Astrocyte (in vitro differentiated cells and primary cell): ENCODE data around the gene PRMT6. TPM values are rescaled to one million over a fixed set of nuclear protein-coding genes. Genes with fewer than 3 reads are reported as not detected.
"Not testable (repeated sequence)": the region's sequence is repeated elsewhere in the genome, so short reads cannot be mapped to it uniquely, and the experiment has no call there.

Experiments
- DNase-seq: peaks from one replicate; pipeline ENCODE4 v3.0.0-alpha.2; 2010; ENCODE audit warnings: low read depth
- FAIRE-seq: peaks from 2 replicates; lab custom pipeline; 2011; peaks lifted over from hg19 to GRCh38; lab: Jason Lieb, UNC
- H2AFZ ChIP-seq: 2 replicates; pipeline ENCODE4 v1.6.0; 2012; ENCODE audit warnings: low read depth, low read length, inconsistent platforms
- H3K27ac ChIP-seq: 2 replicates; pipeline ENCODE4 v1.5.1; 2011; ENCODE audit warnings: low read depth, low read length, inconsistent platforms
- H3K27me3 ChIP-seq: 2 replicates; pipeline ENCODE4 v1.6.0; 2011; ENCODE audit warnings: low read length, inconsistent platforms; ENCODE audit not compliant: insufficient read depth
- H3K36me3 ChIP-seq: 2 replicates; pipeline ENCODE4 v1.5.1; 2011; ENCODE audit warnings: low read length, inconsistent platforms; ENCODE audit not compliant: insufficient read depth
- H3K4me1 ChIP-seq: 2 replicates; pipeline ENCODE4 v1.5.1; 2011; ENCODE audit warnings: low read length, inconsistent platforms; ENCODE audit not compliant: insufficient read depth
- H3K4me2 ChIP-seq: 2 replicates; pipeline ENCODE4 v1.6.0; 2012; ENCODE audit warnings: low read length, inconsistent platforms
- H3K4me3 ChIP-seq: 2 replicates; pipeline ENCODE4 v1.5.1; 2011; ENCODE audit warnings: low read depth, mild to moderate bottlenecking, low read length, inconsistent platforms; ENCODE audit not compliant: insufficient read depth
- H3K79me2 ChIP-seq: 2 replicates; pipeline ENCODE4 v1.6.0; 2012; ENCODE audit warnings: mild to moderate bottlenecking, low read length, inconsistent platforms; ENCODE audit not compliant: insufficient read depth
- H3K9ac ChIP-seq: 2 replicates; pipeline ENCODE4 v1.6.0; 2012; ENCODE audit warnings: mild to moderate bottlenecking, low read length, inconsistent platforms
- H3K9me3 ChIP-seq: 2 replicates; pipeline ENCODE4 v1.5.1; 2012; ENCODE audit warnings: low read depth, mild to moderate bottlenecking, low read length, inconsistent platforms; ENCODE audit not compliant: insufficient read depth
- H4K20me1 ChIP-seq: 2 replicates; pipeline ENCODE4 v1.6.0; 2012; ENCODE audit warnings: low read length, inconsistent platforms; ENCODE audit not compliant: insufficient read depth
- H3K27ac Mint-ChIP-seq: one replicate; pipeline ENCODE4 v1.8.0; 2021; ENCODE audit warnings: mild to moderate bottlenecking, mixed read lengths; ENCODE audit not compliant: unreplicated experiment
- H3K27me3 Mint-ChIP-seq: one replicate; pipeline ENCODE4 v1.8.0; 2021; ENCODE audit warnings: low read depth, mixed read lengths; ENCODE audit not compliant: unreplicated experiment
- H3K36me3 Mint-ChIP-seq: one replicate; pipeline ENCODE4 v1.8.0; 2021; ENCODE audit warnings: low read depth, mixed read lengths; ENCODE audit not compliant: unreplicated experiment
- H3K4me1 Mint-ChIP-seq: one replicate; pipeline ENCODE4 v1.8.0; 2021; ENCODE audit warnings: low read depth, mixed read lengths; ENCODE audit not compliant: unreplicated experiment
- H3K4me3 Mint-ChIP-seq: one replicate; pipeline ENCODE4 v1.8.0; 2021; ENCODE audit warnings: mild to moderate bottlenecking, moderate library complexity, mixed read lengths; ENCODE audit not compliant: unreplicated experiment
- H3K9me3 Mint-ChIP-seq: one replicate; pipeline ENCODE4 v1.8.0; 2021; ENCODE audit warnings: mild to moderate bottlenecking, mixed read lengths; ENCODE audit not compliant: unreplicated experiment
- EZH2 ChIP-seq: IDR thresholded peaks from 2 replicates; pipeline ENCODE4 v1.6.1; 2012; ENCODE audit warnings: mild to moderate bottlenecking, low read length, inconsistent platforms; ENCODE audit not compliant: insufficient read depth
- total RNA-seq: library from RNA; stranded (reverse); gene quantifications from 2 replicates; pipeline ENCODE4 v1.2.1, GENCODE V29; 2021
- TF ChIP-seq, protein P1 (sequence below): IDR thresholded peaks from 2 replicates; pipeline ENCODE4 v1.5.1; 2011; ENCODE audit warnings: low read depth, mild to moderate bottlenecking, inconsistent platforms, low read length, moderate library complexity; ENCODE audit not compliant: insufficient read depth

Gene PRMT6
- total RNA-seq, 1 donor from 2014 or later: 14.9 TPM

DNA sequence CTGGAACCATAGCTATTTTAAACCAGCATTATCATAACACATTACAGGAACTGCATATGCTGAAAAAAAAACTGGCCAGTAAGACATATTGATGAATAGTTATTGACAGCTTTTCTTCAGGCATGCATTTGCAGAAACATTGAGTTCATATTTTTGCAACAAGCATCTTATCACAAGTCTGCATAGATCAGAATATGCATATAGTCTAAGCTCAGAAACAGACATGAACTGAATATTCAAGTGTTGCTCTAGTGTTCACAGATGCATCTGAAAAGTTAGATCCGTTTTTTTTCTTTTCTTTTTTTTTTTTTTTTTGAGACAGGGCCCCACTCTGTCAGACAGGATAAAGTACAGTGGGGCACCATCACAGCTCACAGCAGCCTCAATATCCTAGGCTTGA, 22.8 kb downstream of the PRMT6 start:
- Histone ChIP-seq H3K4me2 (no peak overlapping the region), H3K79me2 (no peaks in the 10 kb centered on the region), H2AFZ (no peak overlapping the region), H3K4me1 (peaks cover 7% of the 10 kb centered on the region), H3K27ac (no peak overlapping the region), H3K36me3 (no peaks in the 10 kb centered on the region), H3K9me3 (no peaks in the 10 kb centered on the region), H4K20me1 (no peaks in the 10 kb centered on the region), H3K9ac (no peak overlapping the region), H3K27me3 (no peaks in the 10 kb centered on the region), H3K4me3 (no peak overlapping the region)
- no peak overlapping the region for H3K27ac Mint-ChIP-seq
- peaks cover 4% of the 10 kb centered on the region for H3K4me1 Mint-ChIP-seq
- no peaks in the 10 kb centered on the region for H3K36me3 Mint-ChIP-seq
- no peak overlapping the region for H3K4me3 Mint-ChIP-seq
- no peak for DNase-seq
- TF ChIP-seq EZH2: no peak
- TF ChIP-seq, protein P1, sequence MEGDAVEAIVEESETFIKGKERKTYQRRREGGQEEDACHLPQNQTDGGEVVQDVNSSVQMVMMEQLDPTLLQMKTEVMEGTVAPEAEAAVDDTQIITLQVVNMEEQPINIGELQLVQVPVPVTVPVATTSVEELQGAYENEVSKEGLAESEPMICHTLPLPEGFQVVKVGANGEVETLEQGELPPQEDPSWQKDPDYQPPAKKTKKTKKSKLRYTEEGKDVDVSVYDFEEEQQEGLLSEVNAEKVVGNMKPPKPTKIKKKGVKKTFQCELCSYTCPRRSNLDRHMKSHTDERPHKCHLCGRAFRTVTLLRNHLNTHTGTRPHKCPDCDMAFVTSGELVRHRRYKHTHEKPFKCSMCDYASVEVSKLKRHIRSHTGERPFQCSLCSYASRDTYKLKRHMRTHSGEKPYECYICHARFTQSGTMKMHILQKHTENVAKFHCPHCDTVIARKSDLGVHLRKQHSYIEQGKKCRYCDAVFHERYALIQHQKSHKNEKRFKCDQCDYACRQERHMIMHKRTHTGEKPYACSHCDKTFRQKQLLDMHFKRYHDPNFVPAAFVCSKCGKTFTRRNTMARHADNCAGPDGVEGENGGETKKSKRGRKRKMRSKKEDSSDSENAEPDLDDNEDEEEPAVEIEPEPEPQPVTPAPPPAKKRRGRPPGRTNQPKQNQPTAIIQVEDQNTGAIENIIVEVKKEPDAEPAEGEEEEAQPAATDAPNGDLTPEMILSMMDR: no peak
- no peaks in the 10 kb centered on the region for H3K9me3 Mint-ChIP-seq
- no peaks in the 10 kb centered on the region for H3K27me3 Mint-ChIP-seq
- no peak for FAIRE-seq

DNA sequence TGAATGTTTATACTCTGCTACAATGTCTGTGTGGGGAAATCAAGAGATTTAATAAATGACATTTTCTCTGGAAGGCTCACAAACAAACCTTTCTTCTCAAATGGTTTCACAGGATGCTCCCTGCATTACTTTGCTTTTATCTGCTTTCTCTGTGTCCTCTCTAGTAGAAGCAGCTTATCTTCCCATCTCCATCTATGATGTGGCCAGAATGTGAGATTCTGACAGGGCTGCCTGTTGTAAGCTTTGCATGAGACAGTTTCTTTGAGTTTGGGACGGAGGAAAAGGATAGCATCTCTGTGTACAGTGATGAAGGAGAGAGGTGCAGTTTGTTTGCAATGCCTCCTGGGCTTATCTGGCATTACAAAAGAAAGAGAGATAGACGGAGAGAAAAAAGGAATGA, 24.6 kb downstream of the PRMT6 start:
- no peaks in the 10 kb centered on the region for H3K79me2 ChIP-seq
- H3K27me3 ChIP-seq: no peaks in the 10 kb centered on the region
- Mint-ChIP-seq H3K27me3 (no peaks in the 10 kb centered on the region), H3K4me3 (no peak overlapping the region), H3K36me3 (no peaks in the 10 kb centered on the region), H3K4me1 (peaks cover 3% of the 10 kb centered on the region), H3K27ac (no peak overlapping the region), H3K9me3 (peaks cover 4% of the 10 kb centered on the region)
- H4K20me1 ChIP-seq: no peaks in the 10 kb centered on the region
- peaks cover 6% of the 10 kb centered on the region for H3K4me1 ChIP-seq
- no peak overlapping the region for H3K27ac ChIP-seq
- H3K9ac ChIP-seq: no peak overlapping the region
- no peak overlapping the region for H2AFZ ChIP-seq
- no peak for TF ChIP-seq EZH2
- TF ChIP-seq, protein P1: no peak
- H3K36me3 ChIP-seq: no peaks in the 10 kb centered on the region
- no peak for FAIRE-seq
- DNase-seq: no peak
- no peak overlapping the region for H3K4me3 ChIP-seq
- no peak overlapping the region for H3K4me2 ChIP-seq
- no peaks in the 10 kb centered on the region for H3K9me3 ChIP-seq

DNA sequence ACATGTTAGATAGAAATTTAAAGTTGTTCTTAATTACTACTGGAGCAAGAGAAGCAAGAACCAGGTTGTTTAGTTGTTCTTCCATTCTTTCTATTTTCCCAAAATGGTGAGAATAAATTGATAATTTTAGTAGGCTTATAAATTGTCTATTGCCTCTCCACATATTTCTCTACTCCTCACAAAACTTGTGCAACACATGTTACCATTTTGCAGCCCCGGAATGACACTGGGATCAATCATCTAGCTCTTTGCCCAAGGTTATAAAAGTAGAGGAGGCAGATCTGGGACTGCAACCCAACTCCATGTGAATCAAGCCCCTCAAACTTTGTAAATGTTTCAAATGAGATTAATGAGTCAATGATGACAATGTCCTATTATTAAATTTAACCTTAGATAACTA, 34.9 kb downstream of the PRMT6 start:
- Mint-ChIP-seq H3K36me3 (no peaks in the 10 kb centered on the region), H3K4me1 (no peaks in the 10 kb centered on the region), H3K27ac (no peak overlapping the region), H3K4me3 (no peak overlapping the region), H3K9me3 (no peaks in the 10 kb centered on the region), H3K27me3 (no peaks in the 10 kb centered on the region)
- no peak for DNase-seq
- Histone ChIP-seq H3K4me3 (no peak overlapping the region), H3K36me3 (no peaks in the 10 kb centered on the region), H4K20me1 (no peaks in the 10 kb centered on the region), H3K4me2 (no peak overlapping the region), H3K9ac (no peak overlapping the region), H2AFZ (no peak overlapping the region), H3K9me3 (no peaks in the 10 kb centered on the region), H3K79me2 (no peaks in the 10 kb centered on the region), H3K4me1 (no peaks in the 10 kb centered on the region), H3K27ac (no peak overlapping the region), H3K27me3 (no peaks in the 10 kb centered on the region)
- FAIRE-seq: no peak
- TF ChIP-seq EZH2: no peak
- TF ChIP-seq, protein P1: no peak

DNA sequence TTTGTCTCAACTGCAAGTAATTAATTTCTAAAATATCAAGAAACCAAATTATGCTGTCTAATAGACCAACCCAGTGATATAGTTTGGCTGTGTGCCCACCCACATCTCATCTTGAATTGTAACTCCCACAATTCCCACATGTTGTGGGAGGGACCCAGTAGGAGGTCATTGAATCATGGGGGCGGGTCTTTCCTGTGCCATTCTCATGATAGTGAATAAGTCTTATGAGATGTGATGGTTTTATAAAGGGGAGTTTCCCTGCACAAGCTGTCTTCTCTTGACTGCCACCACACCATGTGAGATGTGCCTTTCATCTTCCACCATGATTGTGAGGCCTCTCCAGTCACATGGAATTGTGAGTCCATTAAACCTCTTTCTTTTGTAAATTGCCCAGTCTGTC, 36.9 kb downstream of the PRMT6 start:
- not testable (repeated sequence) for H3K36me3 ChIP-seq, DNase-seq, H3K4me3 Mint-ChIP-seq, H2AFZ ChIP-seq, H3K79me2 ChIP-seq, H3K4me1 Mint-ChIP-seq, H3K27ac ChIP-seq, H3K4me3 ChIP-seq, H3K9ac ChIP-seq, H3K4me1 ChIP-seq, H3K27me3 Mint-ChIP-seq, H3K36me3 Mint-ChIP-seq, H3K27ac Mint-ChIP-seq, H3K9me3 Mint-ChIP-seq, H3K4me2 ChIP-seq, H3K27me3 ChIP-seq, FAIRE-seq, H4K20me1 ChIP-seq, H3K9me3 ChIP-seq
